Right atrium auricular region (tissue), 2 donors: Measurements from ENCODE around the gene EHD4. TPM values are rescaled to one million over a fixed set of nuclear protein-coding genes. Genes with fewer than 3 reads are reported as not detected.

Experiments
- DNase-seq: peaks from one replicate; pipeline ENCODE4 v3.0.0-alpha.2; 2019; ENCODE audit warnings: low spot score
- H3K27ac ChIP-seq, 2 donors: fragments of 200-600 bp; sonication (generic); 1 replicate in 1 of 2; 2 replicates in 1 of 2; pipeline ENCODE4 v1.5.1; 2016 to 2019
- H3K27me3 ChIP-seq, 2 donors: fragments of 200-600 bp; sonication (generic); one replicate each; pipeline versions ENCODE4 v1.5.1 to v1.6.0; 2017 to 2019
- H3K36me3 ChIP-seq: fragments of 200-600 bp; sonication (generic); one replicate; pipeline ENCODE4 v1.5.1; 2016
- H3K4me1 ChIP-seq, 2 donors: fragments of 200-600 bp; sonication (generic); one replicate each; pipeline versions ENCODE4 v1.5.1 to v1.6.0; 2017 to 2019
- H3K4me3 ChIP-seq, 2 donors: fragments of 200-600 bp; sonication (generic); 1 replicate in 1 of 2; 2 replicates in 1 of 2; pipeline ENCODE4 v1.5.1; 2017 to 2019; ENCODE audit warnings: mild to moderate bottlenecking in 1 of 2, moderate library complexity in 1 of 2
- H3K9me3 ChIP-seq, 2 donors: fragments of 200-600 bp; sonication (generic); one replicate each; pipeline ENCODE4 v1.5.1; 2019
- CTCF ChIP-seq, 2 donors: fragments of 200-600 bp; sonication (generic); IDR thresholded peaks; one replicate each; pipeline ENCODE4 v1.5.1; 2019; ENCODE audit warnings: antibody characterized with exemption in 2 of 2
- total RNA-seq, 2 donors: library from RNA; depleted of rRNA; stranded (reverse); fragments of >200 nt; gene quantifications; one replicate each; pipeline ENCODE4 v1.1.0, GENCODE V29; 2016

Gene EHD4
- total RNA-seq, 2 donors from 2014 or later: 22.2 to 26.3 TPM

GRCh38 chr15:41921639-41922038 is 50.7 kb downstream of the EHD4 start:
- TF ChIP-seq CTCF (IDR thresholded peaks at IDR 0.05): no peak
- peaks cover 11% of the 10 kb centered on the region for H3K36me3 ChIP-seq

GRCh38 chr15:41921167-41921566 is 51.2 kb downstream of the EHD4 start:
- TF ChIP-seq CTCF (IDR thresholded peaks at IDR 0.05): no peak
- H3K4me3 ChIP-seq: no peak overlapping the region
- H3K9me3 ChIP-seq: no peaks in the 10 kb centered on the region
- DNase-seq: no peak
- H3K27ac ChIP-seq: peak overlapping the region; percentile 86 to 91
- peaks cover 11% of the 10 kb centered on the region for H3K36me3 ChIP-seq
- H3K27me3 ChIP-seq: no peaks in the 10 kb centered on the region
- peaks cover 0 to 74% of the 10 kb centered on the region in 2 donors for H3K4me1 ChIP-seq

More at GRCh38 chr15:41921639-41922038, 50.7 kb downstream of the EHD4 start:
- Histone ChIP-seq H3K4me3 (no peak overlapping the region), H3K27me3 (no peaks in the 10 kb centered on the region), H3K4me1 (peaks cover 0 to 74% of the 10 kb centered on the region in 2 donors), H3K9me3 (no peaks in the 10 kb centered on the region), H3K27ac (peak overlapping the region; percentile 86 to 91)
- no peak for DNase-seq

- no peaks in the 10 kb centered on the region for H3K9me3 ChIP-seq
- no peak for TF ChIP-seq CTCF (IDR thresholded peaks at IDR 0.05)
- no peak overlapping the region for H3K4me3 ChIP-seq
- H3K27ac ChIP-seq: peak overlapping the region; percentile 86 to 91
- H3K36me3 ChIP-seq: peaks cover 11% of the 10 kb centered on the region
- no peaks in the 10 kb centered on the region for H3K27me3 ChIP-seq
- no peak for DNase-seq
- H3K4me1 ChIP-seq: peaks cover 0 to 73% of the 10 kb centered on the region in 2 donors
Measured at GRCh38 chr15:41919954-41920538, 52.3 kb downstream of the EHD4 start.

GRCh38 chr15:41919201-41919820 is 53.0 kb downstream of the EHD4 start:
- Histone ChIP-seq H3K27me3 (no peaks in the 10 kb centered on the region), H3K4me3 (no peak overlapping the region), H3K27ac (peak overlapping the region; percentile 86 to 91), H3K36me3 (peaks cover 11% of the 10 kb centered on the region), H3K4me1 (peaks cover 0 to 75% of the 10 kb centered on the region in 2 donors), H3K9me3 (no peaks in the 10 kb centered on the region)
- no peak for TF ChIP-seq CTCF (IDR thresholded peaks at IDR 0.05)
- no peak for DNase-seq

GRCh38 chr15:41918506-41919126 is 53.7 kb downstream of the EHD4 start:
- H3K9me3 ChIP-seq: no peaks in the 10 kb centered on the region
- TF ChIP-seq CTCF (IDR thresholded peaks at IDR 0.05): no peak
- H3K36me3 ChIP-seq: peaks cover 11% of the 10 kb centered on the region
- H3K27me3 ChIP-seq: no peaks in the 10 kb centered on the region
- no peak overlapping the region for H3K4me3 ChIP-seq
- peak overlapping the region; percentile 86 to 91 for H3K27ac ChIP-seq
- peaks cover 0 to 82% of the 10 kb centered on the region in 2 donors for H3K4me1 ChIP-seq
- DNase-seq: no peak
